Measurements from ENCODE around the gene PDE4D.
"Not testable (repeated sequence)": the region's sequence is repeated elsewhere in the genome, so short reads cannot be mapped to it uniquely, and the experiment has no call there.

PDE4D gene

GRCh38 chr5:59393585-59394420 lies 499.7 kb downstream of the PDE4D start:
- DNase-seq: no peak

DNA sequence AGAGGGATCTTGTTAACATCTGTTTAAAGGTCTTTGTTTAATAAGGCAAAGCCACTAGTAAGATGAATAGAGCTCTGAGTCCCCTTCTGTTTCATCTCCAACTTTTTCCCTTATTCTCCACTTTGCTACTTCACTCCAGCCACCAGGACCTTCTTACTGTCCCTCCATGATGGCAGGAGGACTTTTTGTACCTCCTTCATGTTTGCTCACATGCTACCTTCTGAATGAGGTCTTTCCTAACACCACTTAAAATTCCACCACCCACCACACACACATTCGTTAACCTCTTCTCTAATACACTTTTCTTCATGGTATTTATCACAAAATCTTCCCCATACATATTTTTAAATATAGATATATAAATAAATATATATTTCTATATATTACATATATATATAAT lies 501.9 kb downstream of the PDE4D start:
- DNase-seq: no peak

DNA sequence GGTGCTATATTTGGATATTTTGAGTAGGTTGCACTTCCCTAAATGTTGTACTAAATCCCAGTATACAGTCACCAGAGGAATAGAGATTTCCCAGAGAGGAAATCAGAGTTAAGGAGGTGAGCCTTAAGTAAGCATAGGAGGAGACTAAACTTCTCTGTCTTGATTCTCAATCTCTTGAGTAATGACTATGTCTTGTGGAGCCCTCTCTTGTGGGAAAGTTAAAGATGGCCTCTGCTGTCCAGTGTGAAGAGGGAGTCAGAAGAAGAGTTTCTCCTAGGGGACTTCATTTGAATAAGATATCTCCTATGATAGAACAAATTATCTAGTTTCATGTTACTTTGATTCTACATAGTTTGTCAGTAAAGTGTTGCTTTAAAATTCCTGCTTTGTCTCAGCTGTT lies 502.5 kb downstream of the PDE4D start:
- DNase-seq: no peak

DNA sequence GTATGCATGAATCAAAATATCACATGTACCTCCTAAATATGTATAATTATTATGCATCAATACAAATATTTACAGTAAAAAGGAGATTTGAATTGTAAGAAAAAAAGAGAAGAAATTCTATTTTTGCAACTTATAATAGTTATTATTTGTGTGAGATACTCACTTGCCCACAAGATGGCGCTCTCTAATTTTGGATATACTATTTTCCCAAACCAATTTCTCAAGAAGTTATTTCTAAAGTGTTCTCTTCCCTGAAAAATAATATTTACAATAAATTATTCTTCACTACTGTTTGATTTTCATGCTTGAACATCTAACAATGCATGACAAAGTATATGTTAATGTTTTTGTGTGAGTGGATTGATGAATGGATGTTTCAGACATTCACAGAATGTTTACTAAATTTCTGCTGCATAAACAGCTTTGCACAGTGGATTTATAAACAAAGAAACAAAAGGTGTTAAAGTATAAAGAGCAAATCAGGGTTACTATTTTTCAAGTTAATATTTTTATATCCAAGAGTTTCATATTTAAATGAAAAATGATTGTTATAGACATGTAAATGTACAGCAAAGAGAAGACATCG lies 503.4 kb downstream of the PDE4D start:
- DNase-seq: no peak

DNA sequence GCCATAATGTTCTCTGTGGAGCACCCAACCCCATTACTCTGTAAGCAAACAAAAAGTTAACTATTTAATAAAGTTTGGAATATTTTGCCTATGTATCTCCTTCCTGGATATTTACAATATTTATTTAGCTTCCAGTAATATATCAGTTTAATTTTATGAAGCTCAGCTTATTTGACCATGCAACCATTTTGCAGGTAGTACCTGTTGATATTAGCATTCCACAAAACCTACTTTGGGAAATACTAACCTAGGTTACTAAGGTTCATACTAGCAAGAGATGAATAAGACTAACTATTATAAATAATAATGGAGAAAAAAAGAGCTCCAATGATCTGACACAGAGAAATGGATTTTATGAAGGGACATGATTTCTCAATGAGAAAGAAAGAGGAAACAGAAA lies 506.4 kb downstream of the PDE4D start:
- DNase-seq: no peak

DNA sequence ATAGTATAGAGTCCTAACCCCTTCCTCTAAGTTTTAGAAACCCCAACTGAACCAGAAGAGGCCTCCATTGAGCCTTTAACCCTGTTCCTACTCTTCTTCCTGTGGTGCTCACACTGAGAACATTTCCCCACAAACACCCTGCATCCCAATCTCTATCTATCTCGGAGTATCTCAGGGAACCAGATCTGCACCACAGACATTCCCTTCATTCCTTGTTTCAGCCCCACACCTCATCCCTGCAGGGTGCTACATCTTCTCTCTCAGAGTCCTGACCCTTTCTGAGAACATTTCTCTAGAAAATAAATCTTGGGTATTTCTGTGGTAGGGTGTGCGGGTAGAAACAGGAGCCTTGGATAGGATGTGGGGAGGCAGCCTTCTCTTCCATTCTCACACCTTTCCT lies 507.8 kb downstream of the PDE4D start:
- no peak for DNase-seq

DNA sequence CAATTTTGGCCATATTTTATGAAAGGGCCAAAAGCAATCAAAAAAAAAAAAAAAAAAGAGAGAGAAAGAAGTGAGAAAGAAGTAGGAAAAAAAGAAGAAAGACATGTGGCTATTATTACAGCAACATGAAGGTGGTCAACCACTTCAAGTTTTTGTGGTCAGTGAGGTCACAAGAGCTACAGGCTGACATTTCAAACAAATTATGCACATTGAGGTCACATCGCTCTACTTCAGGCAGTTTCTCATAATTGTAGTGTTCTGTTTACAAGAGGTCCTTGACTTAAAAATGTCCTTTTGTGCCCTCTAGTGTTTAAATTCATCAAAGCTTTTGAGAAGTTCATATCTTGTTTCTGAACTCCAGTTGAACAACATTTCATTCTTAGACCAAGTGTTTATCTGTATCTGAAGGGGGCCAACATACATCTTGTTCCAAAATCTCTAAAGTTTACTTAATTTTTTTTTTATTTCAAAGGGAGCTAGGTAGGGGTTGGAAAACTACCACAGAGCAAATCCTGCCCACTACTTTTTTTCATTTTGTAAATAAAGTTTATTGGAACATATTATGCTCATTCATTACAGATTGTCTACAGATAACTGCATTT lies 513.1 kb downstream of the PDE4D start:
- DNase-seq: peak; percentile 9

GRCh38 chr5:59374036-59374435 lies 519.5 kb downstream of the PDE4D start:
- not testable (repeated sequence) for DNase-seq

- DNase-seq: no peak
These were observed 521.9 kb downstream of the PDE4D start for GRCh38 chr5:59371525-59372127.

- no peak for DNase-seq
These were observed 524.6 kb downstream of the PDE4D start for GRCh38 chr5:59368951-59369350.

DNA sequence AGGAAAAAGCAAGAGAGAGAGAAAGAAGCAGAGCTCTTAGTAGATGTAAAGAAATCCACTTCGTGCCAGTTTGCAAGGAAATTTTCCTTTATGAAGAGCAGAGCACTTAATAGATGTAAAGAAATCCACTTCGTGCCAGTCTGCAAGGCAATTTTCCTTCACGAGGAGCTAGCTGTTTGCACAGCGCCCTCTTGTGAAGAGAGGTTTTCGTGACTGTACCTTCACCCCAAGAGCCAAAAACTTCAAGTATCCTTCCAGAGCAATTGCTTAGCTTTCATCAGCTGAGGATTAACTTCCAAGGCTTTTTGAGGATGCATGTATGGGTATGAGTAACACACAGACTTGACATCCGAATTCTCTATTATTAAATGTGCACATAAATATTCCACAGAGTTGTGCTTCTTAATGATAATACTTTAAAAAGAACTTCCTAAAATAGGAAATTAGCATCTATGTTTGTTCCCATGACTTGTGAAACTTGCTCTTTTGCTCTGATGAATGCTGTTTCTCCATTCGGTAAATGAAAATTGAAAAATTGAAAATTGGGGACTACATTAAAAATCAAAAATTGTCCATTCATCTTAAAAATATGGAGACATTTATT lies 525.6 kb downstream of the PDE4D start:
- peak; percentile 61 for DNase-seq

GRCh38 chr5:59366784-59367183 lies 526.7 kb downstream of the PDE4D start:
- DNase-seq: no peak

- DNase-seq: no peak
These were observed 531.1 kb downstream of the PDE4D start for GRCh38 chr5:59362438-59362837.

DNA sequence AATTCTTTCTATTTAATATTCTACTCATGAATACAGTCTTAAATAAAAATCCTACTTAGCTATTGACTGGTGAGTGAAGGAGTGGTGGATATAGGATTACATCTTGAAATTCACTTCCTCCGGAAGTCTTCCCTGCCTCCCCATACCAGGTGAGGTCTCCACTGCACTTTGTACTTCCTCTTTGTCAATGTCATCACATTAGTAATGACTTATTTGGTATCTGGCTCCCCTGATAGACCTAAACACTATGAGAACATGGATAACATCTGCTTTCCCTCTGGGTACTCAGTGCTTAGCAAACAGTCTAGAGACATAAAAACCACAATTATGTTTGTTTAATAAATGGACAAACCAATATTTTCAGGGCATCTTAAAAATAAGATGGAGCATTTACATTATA lies 532.1 kb downstream of the PDE4D start:
- DNase-seq: no peak

DNA sequence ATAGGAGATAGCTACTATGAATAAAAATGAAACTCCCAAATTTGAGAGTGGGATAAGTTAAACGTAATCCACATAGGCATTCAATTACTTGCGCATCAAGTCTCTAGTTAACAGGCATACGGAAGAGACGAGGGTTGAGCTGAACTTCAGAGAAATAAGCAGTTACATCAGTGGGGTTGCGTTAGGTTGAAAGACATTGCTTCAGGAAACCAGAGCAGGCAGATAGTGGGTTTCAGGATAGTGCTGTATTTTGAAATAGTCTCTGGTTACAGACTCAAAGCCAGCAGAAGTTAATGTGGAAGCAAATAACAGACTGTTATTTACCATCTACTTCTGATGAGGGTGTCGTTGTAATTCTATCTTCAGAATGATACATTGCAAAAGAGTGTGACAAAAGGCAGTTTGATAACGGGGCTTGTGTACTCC lies 533.4 kb downstream of the PDE4D start:
- no peak for DNase-seq

DNA sequence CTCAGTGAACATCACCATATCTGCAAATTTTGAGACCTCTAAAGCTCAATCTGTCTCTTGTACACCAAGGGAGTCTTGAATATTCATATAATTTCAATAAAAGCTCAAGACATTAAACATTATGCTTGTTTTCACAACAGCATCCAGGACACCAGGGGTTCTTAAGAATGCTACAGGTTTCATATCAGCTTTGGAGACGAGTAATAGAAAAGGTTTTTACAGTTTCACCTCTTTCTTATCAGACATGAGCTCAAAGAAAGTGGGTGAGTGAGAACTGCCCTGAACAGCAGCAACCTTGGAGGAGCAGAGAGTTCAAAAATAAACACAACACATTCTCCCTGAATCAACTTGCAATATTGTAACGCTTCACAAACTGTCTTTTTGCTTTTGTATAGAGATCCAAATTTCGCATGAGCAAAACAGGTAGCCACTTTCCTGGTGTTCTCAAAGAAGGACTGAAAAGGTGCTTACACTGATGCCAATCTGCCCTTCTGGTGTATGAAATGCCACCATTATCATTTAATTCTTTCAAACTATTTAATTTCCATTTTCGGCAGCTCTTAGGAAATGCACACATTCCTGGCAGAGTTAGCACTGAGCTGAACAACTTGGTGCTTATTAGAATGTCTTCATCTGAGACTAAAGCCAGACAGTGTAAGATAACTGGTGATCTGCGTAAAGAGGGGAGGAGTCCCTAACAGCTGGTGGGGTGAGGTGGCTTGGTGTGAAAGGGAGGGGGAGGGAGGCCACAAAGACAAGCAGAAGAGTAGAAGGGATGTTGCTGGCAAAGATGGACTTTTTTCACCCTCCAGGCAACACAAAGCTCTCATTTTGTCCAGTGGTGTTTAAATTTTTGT lies 535.3 kb downstream of the PDE4D start:
- DNase-seq: no peak

- no peak for DNase-seq
These were observed 536.0 kb downstream of the PDE4D start for GRCh38 chr5:59357381-59357977.

DNA sequence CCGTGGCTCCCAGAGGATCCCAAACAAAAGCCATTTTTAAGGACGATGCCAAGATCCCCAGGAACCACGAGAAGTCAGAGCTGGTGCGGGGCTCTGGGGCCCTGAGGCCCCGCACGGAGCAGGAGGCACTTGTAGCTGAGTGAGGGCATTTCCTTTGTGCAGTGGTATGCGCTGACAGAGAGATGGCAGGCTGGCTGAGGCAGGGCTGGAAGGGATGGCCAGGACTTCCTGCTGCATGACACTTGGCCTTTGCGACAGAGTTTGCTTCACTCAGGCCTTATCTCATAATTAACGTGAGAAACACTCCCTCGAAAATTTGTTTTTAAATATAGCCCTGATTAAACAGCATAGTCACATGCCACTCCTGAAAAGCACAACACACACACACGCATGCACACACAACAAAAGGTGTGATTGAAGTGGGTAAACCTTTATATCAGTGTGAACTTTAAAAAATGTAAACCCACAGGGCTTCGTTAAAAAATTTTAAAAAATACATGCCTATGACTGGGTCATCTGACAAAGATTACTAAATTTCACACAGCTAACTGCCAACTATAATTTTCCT lies 536.6 kb downstream of the PDE4D start:
- no peak for DNase-seq

DNA sequence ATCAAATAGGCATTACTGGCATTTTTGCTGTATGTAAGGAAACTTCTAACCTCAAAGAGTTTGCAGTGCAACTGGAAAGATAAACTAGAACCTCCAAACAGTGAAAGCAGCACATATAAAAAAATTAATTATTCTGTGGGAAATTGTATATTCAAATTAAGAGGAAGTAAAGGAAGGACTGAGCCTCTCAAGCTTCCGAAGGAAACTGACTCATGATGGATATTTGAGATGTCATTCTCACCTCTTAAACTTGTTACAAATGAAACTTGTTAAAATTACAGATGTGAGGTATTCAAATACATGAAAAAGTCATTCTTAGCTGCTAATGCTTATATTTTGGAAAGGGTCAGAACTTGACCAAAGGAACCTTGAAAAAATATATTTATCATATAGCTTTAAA lies 538.7 kb downstream of the PDE4D start:
- DNase-seq: no peak

DNA sequence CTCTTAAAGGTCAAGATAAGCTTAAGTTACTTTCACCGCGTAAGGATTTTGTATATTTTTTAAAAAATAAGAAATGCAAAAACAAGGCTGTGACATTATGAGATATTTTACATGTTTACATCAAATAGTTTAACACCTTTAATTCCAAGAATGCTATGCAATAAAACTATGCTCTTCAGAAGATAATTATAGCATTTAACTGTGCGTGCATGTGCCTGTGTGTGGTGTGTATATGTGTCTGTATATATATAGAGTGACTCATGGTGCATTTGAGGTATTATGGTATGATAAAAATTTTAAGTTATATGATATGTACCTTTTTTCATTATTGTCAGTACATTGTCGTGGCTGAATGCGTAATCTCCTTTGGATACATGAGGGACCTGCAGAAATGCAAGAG lies 539.3 kb downstream of the PDE4D start:
- DNase-seq: no peak

GRCh38 chr5:59351076-59351794 lies 542.3 kb downstream of the PDE4D start:
- DNase-seq: no peak

Measured in activated CD4-positive, alpha-beta T cell treated with anti-CD3 and anti-CD28 coated beads for 48 hours (primary cell).